ENCODE results near the gene CBLN3. TPM values are rescaled to one million over a fixed set of nuclear protein-coding genes. Genes with fewer than 3 reads are reported as not detected.

CBLN3 gene
- total RNA-seq, 1 experiment from 2014 or later, result 1.0 TPM

DNA sequence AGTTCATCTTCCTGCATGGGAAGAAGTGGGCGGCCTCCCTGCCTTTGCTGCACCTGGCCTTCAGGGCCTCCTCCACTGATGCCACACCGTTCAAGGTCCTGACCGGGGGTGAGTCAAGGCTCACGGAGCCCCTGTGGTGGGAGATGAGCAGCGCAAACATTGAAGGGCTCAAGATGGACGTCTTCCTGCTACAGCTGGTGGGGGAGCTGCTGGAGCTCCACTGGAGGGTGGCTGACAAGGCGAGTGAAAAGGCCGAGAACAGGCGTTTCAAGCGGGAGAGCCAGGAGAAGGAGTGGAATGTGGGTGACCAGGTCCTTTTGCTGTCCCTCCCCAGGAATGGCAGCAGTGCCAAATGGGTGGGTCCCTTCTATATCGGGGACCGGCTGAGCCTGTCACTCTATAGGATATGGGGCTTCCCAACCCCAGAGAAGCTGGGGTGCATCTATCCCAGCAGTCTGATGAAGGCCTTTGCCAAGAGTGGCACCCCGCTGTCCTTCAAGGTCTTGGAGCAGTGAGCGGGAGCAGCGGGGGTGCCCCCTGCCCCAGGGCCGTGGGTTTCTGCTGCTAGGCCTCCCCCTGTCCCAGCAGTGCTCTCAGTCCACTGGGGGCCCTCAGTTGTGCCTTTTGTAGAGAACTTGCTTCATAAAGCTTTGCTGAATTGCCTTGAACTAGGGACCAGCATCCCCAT lies 12.4 kb downstream of the CBLN3 start:
- no peaks in the 10 kb centered on the region for H3K36me3 ChIP-seq (ENCODE audit: control insufficient read depth, insufficient read depth, low read length)
- no peaks in the 10 kb centered on the region for H3K27me3 ChIP-seq (ENCODE audit: control insufficient read depth, insufficient read depth, low read length)
- CTCF ChIA-PET, result no interaction called here
- BruUV-seq (replicated peaks), result no TSS peak
- TF ChIP-seq CTCF (IDR thresholded peaks at IDR 0.05) (no peak), POLR2AphosphoS5 (IDR thresholded peaks at IDR 0.05; ENCODE audit: low read depth, low read length) (no peak), SIN3A (IDR thresholded peaks at IDR 0.05; ENCODE audit: borderline replicate concordance, insufficient read depth, low read depth, low read length) (no peak), TCF7L2 (IDR thresholded peaks at IDR 0.05; ENCODE audit: low read depth, low read length) (no peak)
- TF ChIP-seq, protein P1, sequence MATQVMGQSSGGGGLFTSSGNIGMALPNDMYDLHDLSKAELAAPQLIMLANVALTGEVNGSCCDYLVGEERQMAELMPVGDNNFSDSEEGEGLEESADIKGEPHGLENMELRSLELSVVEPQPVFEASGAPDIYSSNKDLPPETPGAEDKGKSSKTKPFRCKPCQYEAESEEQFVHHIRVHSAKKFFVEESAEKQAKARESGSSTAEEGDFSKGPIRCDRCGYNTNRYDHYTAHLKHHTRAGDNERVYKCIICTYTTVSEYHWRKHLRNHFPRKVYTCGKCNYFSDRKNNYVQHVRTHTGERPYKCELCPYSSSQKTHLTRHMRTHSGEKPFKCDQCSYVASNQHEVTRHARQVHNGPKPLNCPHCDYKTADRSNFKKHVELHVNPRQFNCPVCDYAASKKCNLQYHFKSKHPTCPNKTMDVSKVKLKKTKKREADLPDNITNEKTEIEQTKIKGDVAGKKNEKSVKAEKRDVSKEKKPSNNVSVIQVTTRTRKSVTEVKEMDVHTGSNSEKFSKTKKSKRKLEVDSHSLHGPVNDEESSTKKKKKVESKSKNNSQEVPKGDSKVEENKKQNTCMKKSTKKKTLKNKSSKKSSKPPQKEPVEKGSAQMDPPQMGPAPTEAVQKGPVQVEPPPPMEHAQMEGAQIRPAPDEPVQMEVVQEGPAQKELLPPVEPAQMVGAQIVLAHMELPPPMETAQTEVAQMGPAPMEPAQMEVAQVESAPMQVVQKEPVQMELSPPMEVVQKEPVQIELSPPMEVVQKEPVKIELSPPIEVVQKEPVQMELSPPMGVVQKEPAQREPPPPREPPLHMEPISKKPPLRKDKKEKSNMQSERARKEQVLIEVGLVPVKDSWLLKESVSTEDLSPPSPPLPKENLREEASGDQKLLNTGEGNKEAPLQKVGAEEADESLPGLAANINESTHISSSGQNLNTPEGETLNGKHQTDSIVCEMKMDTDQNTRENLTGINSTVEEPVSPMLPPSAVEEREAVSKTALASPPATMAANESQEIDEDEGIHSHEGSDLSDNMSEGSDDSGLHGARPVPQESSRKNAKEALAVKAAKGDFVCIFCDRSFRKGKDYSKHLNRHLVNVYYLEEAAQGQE (IDR thresholded peaks at IDR 0.05; ENCODE audit: insufficient read depth in 1 of 2, low read depth in 2 of 2, low read length in 1 of 2), result no peak
- H3K4me3 ChIP-seq (ENCODE audit: low read depth in 2 of 2, low read length in 2 of 2), result no peak overlapping the region
- in situ Hi-C loops (cut with HindIII; ENCODE audit: low pct_unique_long_range_greater_than_20kb, low sequenced_read_pairs), result no loop called here
- H3K9me3 ChIP-seq (ENCODE audit: control insufficient read depth, insufficient read depth, low read depth, low read length), result no peaks in the 10 kb centered on the region
- intact Hi-C loops (cut with micrococcal nuclease; ENCODE audit: unreplicated experiment), result no loop called here
- POLR2A ChIA-PET, result no interaction called here
- H3K4me1 ChIP-seq (ENCODE audit: control insufficient read depth, insufficient read depth, low read length), result no peaks in the 10 kb centered on the region
- no peak overlapping the region for H3K27ac ChIP-seq (ENCODE audit: low read length)
- ATAC-seq (no peak), DNase-seq (ENCODE audit: low read depth, low spot score) (no peak)

GRCh38 chr14:24416254-24416931 lies 13.1 kb downstream of the CBLN3 start:
- POLR2A ChIA-PET, result no interaction called here
- H3K9me3 ChIP-seq (ENCODE audit: control insufficient read depth, insufficient read depth, low read depth, low read length), result no peaks in the 10 kb centered on the region
- H3K4me3 ChIP-seq (ENCODE audit: low read depth in 2 of 2, low read length in 2 of 2), result no peak overlapping the region
- H3K36me3 ChIP-seq (ENCODE audit: control insufficient read depth, insufficient read depth, low read length), result no peaks in the 10 kb centered on the region
- ATAC-seq (no peak), DNase-seq (ENCODE audit: low read depth, low spot score) (no peak)
- H3K4me1 ChIP-seq (ENCODE audit: control insufficient read depth, insufficient read depth, low read length), result no peaks in the 10 kb centered on the region
- TF ChIP-seq, protein P1 (IDR thresholded peaks at IDR 0.05; ENCODE audit: insufficient read depth in 1 of 2, low read depth in 2 of 2, low read length in 1 of 2), result no peak
- TF ChIP-seq SIN3A (IDR thresholded peaks at IDR 0.05; ENCODE audit: borderline replicate concordance, insufficient read depth, low read depth, low read length) (no peak), CTCF (IDR thresholded peaks at IDR 0.05) (no peak), TCF7L2 (IDR thresholded peaks at IDR 0.05; ENCODE audit: low read depth, low read length) (no peak), POLR2AphosphoS5 (IDR thresholded peaks at IDR 0.05; ENCODE audit: low read depth, low read length) (no peak)
- no peak overlapping the region for H3K27ac ChIP-seq (ENCODE audit: low read length)
- intact Hi-C loops (cut with micrococcal nuclease; ENCODE audit: unreplicated experiment) (no loop called here), in situ Hi-C loops (cut with HindIII; ENCODE audit: low pct_unique_long_range_greater_than_20kb, low sequenced_read_pairs) (no loop called here)
- CTCF ChIA-PET, result no interaction called here
- BruUV-seq (replicated peaks), result no TSS peak
- H3K27me3 ChIP-seq (ENCODE audit: control insufficient read depth, insufficient read depth, low read length), result no peaks in the 10 kb centered on the region

Measured in Panc1 (cell line).